Effector memory CD4-positive, alpha-beta T cell (primary cell): ENCODE measurements around the gene NAMPT.
"Not testable (repeated sequence)": the region's sequence is repeated elsewhere in the genome, so short reads cannot be mapped to it uniquely, and the experiment has no call there.

Experiments
- DNase-seq, 3 donors: peaks; one replicate each; pipeline ENCODE4 v3.0.0-alpha.2; 2020
- H3K27ac ChIP-seq: 2 replicates; pipeline ENCODE4 v1.7.0; 2013; ENCODE audit warnings: mild to moderate bottlenecking, low read length, moderate library complexity; ENCODE audit not compliant: insufficient read depth, poor library complexity, severe bottlenecking
- H3K27me3 ChIP-seq: replicated peaks from 2 replicates; pipeline ENCODE4 v1.7.0; 2013; ENCODE audit warnings: mild to moderate bottlenecking, low read length; ENCODE audit not compliant: insufficient read depth, control insufficient read depth, poor library complexity, severe bottlenecking
- H3K36me3 ChIP-seq: 2 replicates; pipeline ENCODE4 v1.7.0; 2013; ENCODE audit warnings: mild to moderate bottlenecking, low read length, moderate library complexity; ENCODE audit not compliant: control insufficient read depth, insufficient read depth
- H3K4me1 ChIP-seq: 2 replicates; pipeline ENCODE4 v1.7.0; 2013; ENCODE audit warnings: low read length, mild to moderate bottlenecking; ENCODE audit not compliant: control insufficient read depth, insufficient read depth, poor library complexity, severe bottlenecking
- H3K4me3 ChIP-seq: 2 replicates; pipeline ENCODE4 v1.7.0; 2013; ENCODE audit warnings: low read length, low read depth, mild to moderate bottlenecking; ENCODE audit not compliant: insufficient read depth, poor library complexity, severe bottlenecking
- H3K9me3 ChIP-seq: 2 replicates; pipeline ENCODE4 v1.7.0; 2013; ENCODE audit warnings: mild to moderate bottlenecking, low read length, moderate library complexity; ENCODE audit not compliant: control insufficient read depth

NAMPT gene

DNA sequence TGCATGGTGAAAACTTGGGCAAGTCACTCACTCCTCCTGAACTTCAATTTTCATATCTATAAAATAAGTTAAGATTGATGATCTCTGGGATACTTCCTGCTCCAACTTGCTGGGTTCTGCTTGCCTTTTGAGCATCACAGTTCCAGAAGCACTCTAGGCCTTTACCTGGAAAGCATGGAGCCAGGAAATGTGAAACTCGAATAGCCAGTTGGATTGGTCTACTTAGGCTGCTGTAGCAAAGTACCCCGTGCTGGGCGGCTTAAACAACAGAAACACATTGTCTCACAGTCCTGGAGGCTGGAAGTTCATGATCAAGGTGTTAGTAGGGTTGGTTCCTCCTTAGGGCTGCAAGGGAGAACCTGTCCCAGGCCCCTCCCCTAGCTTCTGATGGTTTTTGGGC, 64.5 kb downstream of the NAMPT start:
- H3K36me3 ChIP-seq: no peaks in the 10 kb centered on the region
- no peak for DNase-seq
- H3K4me1 ChIP-seq: no peaks in the 10 kb centered on the region
- H3K4me3 ChIP-seq: no peak overlapping the region
- no peaks in the 10 kb centered on the region for H3K9me3 ChIP-seq
- no peak overlapping the region for H3K27ac ChIP-seq
- no peaks in the 10 kb centered on the region for H3K27me3 ChIP-seq

DNA sequence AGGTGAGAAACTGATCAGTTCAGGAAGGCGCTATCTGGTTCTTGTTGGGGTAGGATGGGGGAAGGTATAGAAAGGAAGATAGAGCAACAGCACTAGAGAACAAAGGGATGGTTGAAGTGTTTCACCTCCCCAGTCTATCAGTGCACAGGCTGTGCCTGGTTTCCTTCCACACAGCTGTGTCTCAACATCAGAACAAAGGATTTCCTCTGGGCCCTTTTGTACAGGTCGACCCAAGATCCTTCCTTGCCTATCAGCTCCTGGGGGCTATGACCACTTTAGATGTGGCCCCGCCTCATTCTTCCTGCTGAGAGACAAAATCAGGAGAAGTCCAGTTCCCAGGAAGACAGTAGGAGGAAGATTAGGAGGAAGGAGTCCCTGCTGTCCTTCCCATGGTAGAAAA, 65.6 kb downstream of the NAMPT start:
- no peak overlapping the region for H3K4me3 ChIP-seq

GRCh38 chr7:106218546-106218945, 66.2 kb downstream of the NAMPT start:
- Histone ChIP-seq H3K4me1 (no peaks in the 10 kb centered on the region), H3K9me3 (no peaks in the 10 kb centered on the region), H3K27ac (no peak overlapping the region), H3K36me3 (no peaks in the 10 kb centered on the region), H3K4me3 (no peak overlapping the region), H3K27me3 (no peaks in the 10 kb centered on the region)
- no peak for DNase-seq

More for the DNA sequence above, 65.6 kb downstream of the NAMPT start:
- Histone ChIP-seq H3K27me3 (no peaks in the 10 kb centered on the region), H3K36me3 (no peaks in the 10 kb centered on the region), H3K9me3 (no peaks in the 10 kb centered on the region), H3K27ac (no peak overlapping the region), H3K4me1 (no peaks in the 10 kb centered on the region)
- no peak for DNase-seq

- no peaks in the 10 kb centered on the region for H3K9me3 ChIP-seq
- DNase-seq: no peak
- no peaks in the 10 kb centered on the region for H3K27me3 ChIP-seq
- no peak overlapping the region for H3K4me3 ChIP-seq
- H3K27ac ChIP-seq: no peak overlapping the region
- H3K36me3 ChIP-seq: no peaks in the 10 kb centered on the region
- no peaks in the 10 kb centered on the region for H3K4me1 ChIP-seq
Observed at GRCh38 chr7:106216923-106217542, 67.8 kb downstream of the NAMPT start.

GRCh38 chr7:106216517-106216922, 68.3 kb downstream of the NAMPT start:
- no peak for DNase-seq
- Histone ChIP-seq H3K27ac (no peak overlapping the region), H3K36me3 (no peaks in the 10 kb centered on the region), H3K9me3 (no peaks in the 10 kb centered on the region), H3K27me3 (no peaks in the 10 kb centered on the region), H3K4me3 (no peak overlapping the region), H3K4me1 (no peaks in the 10 kb centered on the region)

- Histone ChIP-seq H3K4me1 (no peaks in the 10 kb centered on the region), H3K4me3 (no peak overlapping the region), H3K9me3 (no peaks in the 10 kb centered on the region), H3K36me3 (no peaks in the 10 kb centered on the region), H3K27me3 (no peaks in the 10 kb centered on the region), H3K27ac (no peak overlapping the region)
- DNase-seq: no peak
Observed at GRCh38 chr7:106215868-106216516, 68.8 kb downstream of the NAMPT start.

DNA sequence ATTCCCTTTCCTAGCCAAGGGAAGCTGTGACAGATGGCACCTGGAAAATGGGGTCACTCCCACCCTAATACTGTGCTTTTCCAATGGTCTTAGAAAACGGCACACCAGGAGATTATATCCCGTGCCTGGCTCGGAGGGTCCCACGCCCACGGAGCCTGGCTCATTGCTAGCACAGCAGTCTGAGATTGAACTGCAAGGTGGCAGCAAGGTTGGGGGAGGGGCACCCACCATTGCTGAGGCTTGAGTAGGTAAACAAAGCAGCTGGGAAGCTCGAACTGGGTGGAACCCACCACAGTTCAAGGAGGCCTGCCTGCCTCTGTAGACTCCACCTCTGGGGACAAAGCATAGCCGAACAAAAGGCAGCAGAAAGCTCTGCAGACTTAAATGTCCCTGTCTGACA, 75.8 kb downstream of the NAMPT start:
- not testable (repeated sequence) for H3K27ac ChIP-seq, H3K36me3 ChIP-seq, H3K27me3 ChIP-seq, H3K9me3 ChIP-seq, DNase-seq, H3K4me3 ChIP-seq, H3K4me1 ChIP-seq

DNA sequence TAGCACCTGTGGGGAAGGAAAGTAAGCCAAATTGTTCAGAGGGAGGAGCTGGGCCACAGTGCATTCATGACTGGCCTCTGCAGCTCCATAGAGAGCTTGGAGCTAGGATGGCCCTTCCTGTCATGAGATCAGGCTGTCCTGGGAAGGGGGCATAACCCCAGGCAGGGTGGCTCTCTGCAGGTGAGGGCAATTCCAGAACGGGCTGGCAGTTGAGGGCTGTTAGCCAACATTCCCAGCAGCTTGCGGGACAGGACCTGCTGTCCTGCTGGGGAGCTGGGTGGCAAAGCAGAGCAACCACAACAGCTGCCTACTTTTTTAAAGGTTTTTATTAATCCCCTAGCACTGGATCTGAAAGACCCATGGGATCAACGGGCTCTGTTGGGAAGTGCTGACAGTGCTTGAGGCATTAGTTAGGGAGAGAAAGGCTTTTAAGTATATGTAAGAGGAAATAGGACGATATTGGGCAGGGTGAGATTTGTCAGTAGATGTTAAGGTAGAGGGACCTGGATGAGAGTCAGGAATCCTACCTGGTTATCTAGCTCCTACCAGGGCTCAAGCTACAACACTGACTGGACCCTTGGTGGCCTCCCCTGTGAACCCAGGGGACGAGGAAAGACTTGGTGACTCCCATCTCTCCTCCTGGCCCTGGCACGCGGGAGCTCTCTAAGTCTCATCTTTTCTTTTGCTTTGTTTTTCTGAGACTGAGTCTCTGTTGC, 77.8 kb downstream of the NAMPT start:
- Histone ChIP-seq H3K27me3 (no peaks in the 10 kb centered on the region), H3K4me1 (no peaks in the 10 kb centered on the region), H3K9me3 (no peaks in the 10 kb centered on the region), H3K27ac (no peak overlapping the region), H3K4me3 (no peak overlapping the region), H3K36me3 (no peaks in the 10 kb centered on the region)
- DNase-seq: no peak

DNA sequence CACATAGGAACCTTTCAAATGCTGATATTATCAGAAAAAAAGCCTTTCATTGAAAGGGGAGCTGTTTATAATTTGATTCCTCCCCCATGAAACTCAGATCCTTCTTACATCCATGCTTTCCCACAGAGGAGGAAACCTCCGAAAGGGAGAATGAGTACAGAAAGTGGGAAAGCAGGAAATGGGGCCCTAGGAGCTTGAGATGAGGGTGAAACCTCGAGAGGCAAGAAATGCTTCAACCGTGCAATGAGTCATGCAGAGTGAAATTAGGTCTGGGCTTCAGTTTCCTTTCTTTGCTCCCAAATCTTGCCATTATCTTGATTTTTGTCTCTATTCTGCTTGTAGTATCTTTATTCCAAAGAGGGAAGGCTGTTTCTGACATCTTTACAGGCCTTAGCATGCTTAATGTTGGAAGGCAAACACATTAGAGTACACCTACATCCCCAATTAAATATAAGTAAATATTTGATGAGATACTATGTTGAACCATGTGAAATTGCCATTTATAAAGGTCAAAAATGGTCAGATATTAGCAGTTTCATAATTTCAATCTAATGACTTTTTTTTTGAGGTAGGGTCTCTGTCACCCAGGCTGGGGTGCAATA, 79.1 kb downstream of the NAMPT start:
- no peaks in the 10 kb centered on the region for H3K36me3 ChIP-seq
- H3K4me3 ChIP-seq: no peak overlapping the region
- H3K27me3 ChIP-seq: no peaks in the 10 kb centered on the region
- H3K27ac ChIP-seq: no peak overlapping the region
- no peaks in the 10 kb centered on the region for H3K9me3 ChIP-seq
- no peak for DNase-seq
- no peaks in the 10 kb centered on the region for H3K4me1 ChIP-seq

DNA sequence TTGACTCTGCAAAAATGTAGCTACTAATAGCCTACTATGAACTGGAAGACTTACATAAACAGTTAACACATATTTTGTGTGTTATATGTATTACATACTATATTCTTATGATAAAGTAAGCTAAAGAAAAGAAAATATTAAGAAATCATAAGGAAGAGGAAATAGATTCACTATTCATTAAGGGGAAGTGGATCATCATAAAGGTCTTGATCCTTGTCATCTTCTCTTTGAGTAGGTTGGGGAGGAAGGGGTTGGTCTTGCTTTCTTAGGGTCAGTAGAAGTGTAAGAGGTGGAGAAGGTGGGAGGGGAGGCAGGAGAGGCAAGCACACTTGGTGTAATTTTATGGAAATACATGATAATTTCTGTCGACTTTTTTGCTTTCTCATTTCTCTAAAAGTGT, 81.3 kb downstream of the NAMPT start:
- DNase-seq: no peak
- Histone ChIP-seq H3K4me3 (no peak overlapping the region), H3K4me1 (no peaks in the 10 kb centered on the region), H3K27me3 (no peaks in the 10 kb centered on the region), H3K36me3 (no peaks in the 10 kb centered on the region), H3K27ac (no peak overlapping the region), H3K9me3 (no peaks in the 10 kb centered on the region)
